Calu3 (cell line): Measurements from ENCODE around the gene LPAR1. TPM values are rescaled to one million over a fixed set of nuclear protein-coding genes. Genes with fewer than 3 reads are reported as not detected.
"Not testable (repeated sequence)": the region's sequence is repeated elsewhere in the genome, so short reads cannot be mapped to it uniquely, and the experiment has no call there.

ENCODE experiments used
- BruUV-seq: library from RNA; stranded (reverse); fragments of 400-500 nt; replicated peaks from 2 replicates; lab custom pipeline; 2021; lab: Mats Ljungman, UMichigan
- CTCF ChIA-PET: fragments of 300-600 bp; sonication (Branson Sonifier 250); formaldehyde crosslinking; loops from one replicate; lab custom pipeline; 2022; ENCODE audit warnings: antibody characterized with exemption; lab: Charles Lee
- DNase-seq: peaks from one replicate; pipeline ENCODE4 v3.0.0; 2022
- H3K27ac Mint-ChIP-seq: one replicate; pipeline ENCODE4 v1.8.0; 2022; ENCODE audit warnings: mixed read lengths; ENCODE audit not compliant: unreplicated experiment
- H3K27me3 Mint-ChIP-seq: one replicate; pipeline ENCODE4 v1.8.0; 2022; ENCODE audit warnings: mixed read lengths; ENCODE audit not compliant: unreplicated experiment
- H3K36me3 Mint-ChIP-seq: one replicate; pipeline ENCODE4 v1.8.0; 2022; ENCODE audit warnings: mild to moderate bottlenecking, moderate library complexity, mixed read lengths; ENCODE audit not compliant: insufficient read depth, unreplicated experiment
- H3K4me1 Mint-ChIP-seq: one replicate; pipeline ENCODE4 v1.8.0; 2022; ENCODE audit warnings: mild to moderate bottlenecking, low read depth, mixed read lengths; ENCODE audit not compliant: unreplicated experiment
- H3K4me3 Mint-ChIP-seq: one replicate; pipeline ENCODE4 v1.8.0; 2022; ENCODE audit warnings: mild to moderate bottlenecking, low read depth, moderate library complexity, mixed read lengths; ENCODE audit not compliant: unreplicated experiment
- H3K9me3 Mint-ChIP-seq: one replicate; pipeline ENCODE4 v1.8.0; 2022; ENCODE audit warnings: low read depth, mixed read lengths; ENCODE audit not compliant: unreplicated experiment
- intact Hi-C: fragments of 100-400 bp; cut with micrococcal nuclease; formaldehyde crosslinking; loops from one replicate; pipeline ENCODE4 v1.10.0; 2022; ENCODE audit not compliant: unreplicated experiment
- total RNA-seq: library from RNA; stranded (reverse); gene quantifications from 2 replicates; pipeline ENCODE4 v1.2.3, GENCODE V29; 2022
- TF ChIP-seq, protein P1 (sequence below): fragments of 200-600 bp; IDR thresholded peaks from one replicate; pipeline ENCODE4 v1.8.0; 2022; ENCODE audit warnings: antibody characterized with exemption; ENCODE audit not compliant: unreplicated experiment

Gene LPAR1
- total RNA-seq, 1 experiment from 2014 or later, result 6.3 TPM

- CTCF ChIA-PET, result no interaction called here
These were observed 165.3 kb downstream of the LPAR1 start for GRCh38 chr9:110872920-110873319.

GRCh38 chr9:110871736-110872135 lies 166.5 kb downstream of the LPAR1 start:
- no peak overlapping the region for H3K27ac Mint-ChIP-seq
- H3K4me3 Mint-ChIP-seq, result no peak overlapping the region
- CTCF ChIA-PET, result no interaction called here
- BruUV-seq, result no TSS peak
- peaks cover 4% of the 10 kb centered on the region for H3K9me3 Mint-ChIP-seq
- no peaks in the 10 kb centered on the region for H3K27me3 Mint-ChIP-seq
- intact Hi-C loops, result no loop called here
- no peaks in the 10 kb centered on the region for H3K36me3 Mint-ChIP-seq
- TF ChIP-seq, protein P1, sequence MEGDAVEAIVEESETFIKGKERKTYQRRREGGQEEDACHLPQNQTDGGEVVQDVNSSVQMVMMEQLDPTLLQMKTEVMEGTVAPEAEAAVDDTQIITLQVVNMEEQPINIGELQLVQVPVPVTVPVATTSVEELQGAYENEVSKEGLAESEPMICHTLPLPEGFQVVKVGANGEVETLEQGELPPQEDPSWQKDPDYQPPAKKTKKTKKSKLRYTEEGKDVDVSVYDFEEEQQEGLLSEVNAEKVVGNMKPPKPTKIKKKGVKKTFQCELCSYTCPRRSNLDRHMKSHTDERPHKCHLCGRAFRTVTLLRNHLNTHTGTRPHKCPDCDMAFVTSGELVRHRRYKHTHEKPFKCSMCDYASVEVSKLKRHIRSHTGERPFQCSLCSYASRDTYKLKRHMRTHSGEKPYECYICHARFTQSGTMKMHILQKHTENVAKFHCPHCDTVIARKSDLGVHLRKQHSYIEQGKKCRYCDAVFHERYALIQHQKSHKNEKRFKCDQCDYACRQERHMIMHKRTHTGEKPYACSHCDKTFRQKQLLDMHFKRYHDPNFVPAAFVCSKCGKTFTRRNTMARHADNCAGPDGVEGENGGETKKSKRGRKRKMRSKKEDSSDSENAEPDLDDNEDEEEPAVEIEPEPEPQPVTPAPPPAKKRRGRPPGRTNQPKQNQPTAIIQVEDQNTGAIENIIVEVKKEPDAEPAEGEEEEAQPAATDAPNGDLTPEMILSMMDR, result no peak
- DNase-seq, result no peak
- no peaks in the 10 kb centered on the region for H3K4me1 Mint-ChIP-seq

More at GRCh38 chr9:110872920-110873319, 165.3 kb downstream of the LPAR1 start:
- no TSS peak for BruUV-seq
- no peak overlapping the region for H3K4me3 Mint-ChIP-seq
- intact Hi-C loops, result no loop called here
- H3K4me1 Mint-ChIP-seq, result no peaks in the 10 kb centered on the region
- no peak for DNase-seq
- TF ChIP-seq, protein P1, result no peak
- no peaks in the 10 kb centered on the region for H3K36me3 Mint-ChIP-seq
- H3K27ac Mint-ChIP-seq, result no peak overlapping the region
- H3K27me3 Mint-ChIP-seq, result no peaks in the 10 kb centered on the region
- peaks cover under 1% of the 10 kb centered on the region for H3K9me3 Mint-ChIP-seq

- DNase-seq, result no peak
- Mint-ChIP-seq H3K36me3 (no peaks in the 10 kb centered on the region), H3K27me3 (no peaks in the 10 kb centered on the region), H3K27ac (no peak overlapping the region), H3K9me3 (peaks cover 4% of the 10 kb centered on the region), H3K4me1 (no peaks in the 10 kb centered on the region), H3K4me3 (no peak overlapping the region)
- CTCF ChIA-PET, result no interaction called here
- intact Hi-C loops, result no loop called here
- no TSS peak for BruUV-seq
- TF ChIP-seq, protein P1, result no peak
These were observed 168.3 kb downstream of the LPAR1 start for GRCh38 chr9:110869931-110870330.

GRCh38 chr9:110864011-110864410 lies 174.3 kb downstream of the LPAR1 start:
- no TSS peak for BruUV-seq
- CTCF ChIA-PET, result no interaction called here
- H3K27me3 Mint-ChIP-seq, result no peaks in the 10 kb centered on the region
- H3K4me1 Mint-ChIP-seq, result no peaks in the 10 kb centered on the region
- DNase-seq, result no peak
- H3K36me3 Mint-ChIP-seq, result no peaks in the 10 kb centered on the region
- intact Hi-C loops, result no loop called here
- peaks cover 12% of the 10 kb centered on the region for H3K9me3 Mint-ChIP-seq
- TF ChIP-seq, protein P1, result no peak
- no peak overlapping the region for H3K4me3 Mint-ChIP-seq
- no peak overlapping the region for H3K27ac Mint-ChIP-seq

DNA sequence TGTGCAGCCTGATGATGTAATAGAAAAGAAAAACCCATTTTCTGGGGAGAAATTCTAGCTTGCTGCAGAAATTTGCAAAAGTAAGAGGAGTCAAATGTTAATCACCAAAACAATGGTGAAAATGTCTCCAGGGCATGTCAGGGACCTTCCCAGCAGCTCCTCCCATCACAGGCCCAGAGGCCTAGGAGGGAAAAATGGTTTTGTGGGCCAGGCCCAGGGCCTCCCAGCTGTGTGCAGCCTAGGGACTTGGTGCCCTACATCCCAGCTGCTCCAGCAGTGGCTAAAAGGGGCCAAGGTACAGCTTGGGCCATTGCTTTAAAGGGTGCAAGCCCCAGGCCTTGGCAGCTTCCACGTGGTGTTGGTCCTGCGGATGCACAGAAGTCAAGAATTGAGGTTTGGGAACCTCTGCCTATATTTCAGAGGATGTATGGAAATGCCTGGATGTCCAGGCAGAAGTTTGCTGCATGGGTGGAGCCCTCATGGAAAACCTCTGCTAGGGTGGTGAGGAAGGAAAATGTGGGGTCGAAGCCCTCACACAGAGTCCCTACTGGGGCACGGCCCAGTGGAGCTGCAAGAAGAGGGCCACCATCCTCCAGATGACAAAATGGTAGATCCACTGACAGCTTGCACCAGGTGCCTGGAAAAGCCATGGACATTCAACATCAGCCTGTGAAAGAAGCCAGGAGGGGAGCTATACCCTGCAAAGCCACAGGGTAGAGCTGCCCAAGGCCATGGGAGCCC lies 176.7 kb downstream of the LPAR1 start:
- H3K9me3 Mint-ChIP-seq, result peaks cover 14% of the 10 kb centered on the region
- BruUV-seq, H3K4me1 Mint-ChIP-seq, CTCF ChIA-PET, H3K27ac Mint-ChIP-seq, DNase-seq, H3K36me3 Mint-ChIP-seq, intact Hi-C loops, H3K4me3 Mint-ChIP-seq, H3K27me3 Mint-ChIP-seq: not testable (repeated sequence)
